Measurements from ENCODE around the gene C5orf63.

GRCh38 chr5:127055880-127056653 lies 17.2 kb downstream of the C5orf63 start:
- TF ChIP-seq CTCF (conservative IDR thresholded peaks at IDR 0.05; ENCODE audit: low read length) = no peak
- no peak for TF ChIP-seq EZH2phosphoT487 (IDR thresholded peaks at IDR 0.05; ENCODE audit: borderline replicate concordance)

All from Loucy (cell line).